ENCODE measurements around the gene DEFB119.
"Not testable (repeated sequence)": the region's sequence is repeated elsewhere in the genome, so short reads cannot be mapped to it uniquely, and the experiment has no call there.

The DEFB119 gene, protein sequence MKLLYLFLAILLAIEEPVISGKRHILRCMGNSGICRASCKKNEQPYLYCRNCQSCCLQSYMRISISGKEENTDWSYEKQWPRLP

DNA sequence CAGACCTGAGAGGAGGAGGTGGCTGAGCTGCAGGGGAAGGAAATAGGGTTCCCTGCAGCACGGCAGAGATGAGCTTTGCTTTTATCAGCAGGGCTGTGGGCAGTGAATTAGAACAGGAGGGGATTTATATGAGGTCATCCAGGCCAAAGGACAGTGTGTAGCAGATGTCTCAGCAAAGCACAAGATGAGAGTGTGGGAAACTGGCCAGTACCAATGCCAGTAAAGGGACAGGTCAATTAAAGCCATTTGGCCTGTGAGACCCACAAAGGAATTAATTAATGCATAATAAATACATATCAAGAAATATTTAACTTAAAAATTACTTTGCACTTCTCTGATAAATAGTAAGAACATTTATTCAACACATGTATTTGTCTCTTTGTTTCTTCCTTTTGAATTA lies at the start of gene DEFB119:
DEFB119 (minus strand) TSS at position 101 of the 400 bp plus-strand sequence. CDS start 107 bp downstream, outside the sequence.
- Histone ChIP-seq H3K4me3 (no peak within 1 kb of the TSS), H3K27ac (no peak within 1 kb of the TSS)
- TF ChIP-seq, protein P1, sequence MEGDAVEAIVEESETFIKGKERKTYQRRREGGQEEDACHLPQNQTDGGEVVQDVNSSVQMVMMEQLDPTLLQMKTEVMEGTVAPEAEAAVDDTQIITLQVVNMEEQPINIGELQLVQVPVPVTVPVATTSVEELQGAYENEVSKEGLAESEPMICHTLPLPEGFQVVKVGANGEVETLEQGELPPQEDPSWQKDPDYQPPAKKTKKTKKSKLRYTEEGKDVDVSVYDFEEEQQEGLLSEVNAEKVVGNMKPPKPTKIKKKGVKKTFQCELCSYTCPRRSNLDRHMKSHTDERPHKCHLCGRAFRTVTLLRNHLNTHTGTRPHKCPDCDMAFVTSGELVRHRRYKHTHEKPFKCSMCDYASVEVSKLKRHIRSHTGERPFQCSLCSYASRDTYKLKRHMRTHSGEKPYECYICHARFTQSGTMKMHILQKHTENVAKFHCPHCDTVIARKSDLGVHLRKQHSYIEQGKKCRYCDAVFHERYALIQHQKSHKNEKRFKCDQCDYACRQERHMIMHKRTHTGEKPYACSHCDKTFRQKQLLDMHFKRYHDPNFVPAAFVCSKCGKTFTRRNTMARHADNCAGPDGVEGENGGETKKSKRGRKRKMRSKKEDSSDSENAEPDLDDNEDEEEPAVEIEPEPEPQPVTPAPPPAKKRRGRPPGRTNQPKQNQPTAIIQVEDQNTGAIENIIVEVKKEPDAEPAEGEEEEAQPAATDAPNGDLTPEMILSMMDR (IDR thresholded peaks at IDR 0.05): no peak
- no peak for DNase-seq (ENCODE audit: low spot score)

DNA sequence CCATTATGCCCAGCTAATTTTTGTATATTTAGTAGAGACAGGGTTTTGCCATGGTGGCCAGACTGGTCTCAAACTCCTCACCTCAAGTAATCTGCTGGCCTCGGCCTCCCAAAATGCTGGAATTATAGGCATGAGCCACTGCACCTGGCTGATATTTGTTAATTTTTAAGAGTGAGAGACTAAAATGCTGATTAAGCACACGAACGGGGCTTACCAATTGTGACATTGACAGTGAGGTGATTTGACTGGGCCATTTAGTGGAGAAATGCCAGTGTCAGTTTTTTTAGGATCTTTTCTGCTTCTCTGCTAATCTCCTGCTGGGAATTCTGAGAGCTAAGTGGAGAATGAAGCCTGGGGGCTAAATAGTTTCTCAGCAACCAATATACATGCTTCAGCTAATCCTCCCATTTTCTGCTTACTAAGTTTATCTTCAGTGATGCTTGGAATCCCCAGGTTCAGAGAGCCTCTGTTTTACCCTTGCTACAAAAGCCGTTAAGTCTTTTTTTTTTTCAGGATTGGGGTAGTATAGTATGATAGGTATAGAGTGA lies 40.3 kb upstream of the DEFB119 start:
- no peak for DNase-seq (ENCODE audit: low spot score)
- TF ChIP-seq, protein P1 (IDR thresholded peaks at IDR 0.05): no peak
- Histone ChIP-seq H3K27ac (no peak overlapping the region), H3K4me3 (no peak overlapping the region)

GRCh38 chr20:31427576-31427975 lies 37.2 kb upstream of the DEFB119 start:
- H3K4me3 ChIP-seq: not testable (repeated sequence)

GRCh38 chr20:31426891-31427551 lies 36.6 kb upstream of the DEFB119 start:
- H3K27ac ChIP-seq; H3K4me3 ChIP-seq; DNase-seq (ENCODE audit: low spot score): not testable (repeated sequence)

More at GRCh38 chr20:31427576-31427975, 37.2 kb upstream of the DEFB119 start:
- H3K27ac ChIP-seq; DNase-seq (ENCODE audit: low spot score): not testable (repeated sequence)

DNA sequence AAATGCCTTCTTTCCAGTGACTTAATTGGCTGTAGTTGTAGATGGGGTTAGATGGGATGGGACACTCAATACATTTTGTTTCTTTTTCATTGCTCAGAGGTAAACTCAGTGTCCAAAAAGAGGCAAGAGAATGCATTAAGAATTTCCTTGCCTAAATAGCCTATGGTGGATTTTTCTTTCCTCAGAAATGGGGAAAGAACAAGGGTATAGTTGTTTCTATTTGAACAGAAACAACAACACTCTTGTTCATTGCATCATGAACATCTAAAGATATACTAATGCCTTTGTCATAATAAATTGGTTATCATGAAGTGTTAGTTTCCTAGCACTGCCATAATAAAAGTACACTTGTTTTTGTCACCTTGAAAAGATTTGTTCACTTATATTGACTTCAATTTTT lies 35.4 kb upstream of the DEFB119 start:
- Histone ChIP-seq H3K27ac (no peak overlapping the region), H3K4me3 (no peak overlapping the region)
- DNase-seq (ENCODE audit: low spot score): no peak
- TF ChIP-seq, protein P1 (IDR thresholded peaks at IDR 0.05): no peak

DNA sequence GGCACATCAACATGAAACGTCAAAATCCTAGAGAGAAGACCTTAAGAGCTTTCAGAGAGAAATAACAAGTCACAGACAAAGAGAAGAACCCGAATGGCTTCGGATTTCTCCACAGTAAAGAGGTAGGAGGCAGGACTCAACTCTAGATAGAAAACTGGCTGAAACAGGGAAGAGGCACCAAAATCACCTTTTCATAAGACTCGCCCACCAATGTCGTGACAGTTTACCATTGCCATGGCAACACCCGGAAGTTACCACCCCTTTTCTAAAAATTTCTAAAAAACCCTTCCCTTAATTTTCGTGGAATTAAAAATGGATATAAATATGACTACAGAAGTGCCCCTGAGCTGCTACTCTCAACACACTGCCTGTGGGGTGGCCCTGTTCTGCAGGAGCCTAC lies 27.9 kb upstream of the DEFB119 start:
- no peak overlapping the region for H3K4me3 ChIP-seq
- TF ChIP-seq, protein P1 (IDR thresholded peaks at IDR 0.05): no peak
- no peak for DNase-seq (ENCODE audit: low spot score)
- H3K27ac ChIP-seq: no peak overlapping the region

- TF ChIP-seq, protein P1 (IDR thresholded peaks at IDR 0.05): no peak
- DNase-seq (ENCODE audit: low spot score): no peak
- Histone ChIP-seq H3K4me3 (no peak overlapping the region), H3K27ac (no peak overlapping the region)
These were observed 25.3 kb upstream of the DEFB119 start for GRCh38 chr20:31415653-31416052.

DNA sequence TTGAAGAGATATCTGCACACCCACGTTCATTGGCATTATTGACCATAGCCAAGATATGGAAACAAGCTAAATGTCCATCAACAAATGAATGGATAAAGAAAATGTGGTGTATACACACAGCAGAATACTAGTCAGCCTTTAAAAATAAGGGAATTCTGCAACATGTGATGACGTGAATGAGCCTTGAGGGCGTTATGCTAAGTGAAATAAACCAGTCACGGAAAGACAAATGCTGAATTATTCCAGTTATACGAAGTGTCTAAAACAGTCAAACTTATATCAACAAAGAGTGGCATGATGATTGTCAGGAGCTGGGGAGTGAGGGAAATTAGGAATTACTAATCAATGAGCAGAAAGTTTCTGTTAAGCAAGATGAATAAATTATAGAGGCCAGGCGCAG lies 24.0 kb upstream of the DEFB119 start:
- DNase-seq (ENCODE audit: low spot score): no peak
- no peak overlapping the region for H3K27ac ChIP-seq
- TF ChIP-seq, protein P1 (IDR thresholded peaks at IDR 0.05): no peak

More for the DNA sequence above, 24.0 kb upstream of the DEFB119 start:
- H3K4me3 ChIP-seq: no peak overlapping the region
